ENCODE data around the gene LRRC3B. TPM values are rescaled to one million over a fixed set of nuclear protein-coding genes. Genes with fewer than 3 reads are reported as not detected.

LRRC3B gene
- total RNA-seq, 2 donors from 2014 or later, result not detected

- H3K27me3 ChIP-seq (replicated peaks; ENCODE audit: insufficient read depth), result no peaks in the 10 kb centered on the region
- no peaks in the 10 kb centered on the region for H3K36me3 ChIP-seq
- no peak overlapping the region for H3K4me3 ChIP-seq
- DNase-seq (ENCODE audit: low spot score) (no peak), ATAC-seq (ENCODE audit: insufficient number of reproducible peaks, low FRiP score, low read depth) (no peak)
- H3K27ac ChIP-seq, result no peak overlapping the region
- no peaks in the 10 kb centered on the region for H3K9me3 ChIP-seq
- no peak for TF ChIP-seq CTCF (IDR thresholded peaks at IDR 0.05)
- peaks cover 0 to 8% of the 10 kb centered on the region in 2 donors for H3K4me1 ChIP-seq (ENCODE audit: control insufficient read depth in 1 of 2, low read depth in 2 of 2)
Measured at GRCh38 chr3:26750263-26750662, 127.7 kb downstream of the LRRC3B start.

GRCh38 chr3:26752466-26752865, 129.9 kb downstream of the LRRC3B start:
- no peak for TF ChIP-seq CTCF (IDR thresholded peaks at IDR 0.05)
- Histone ChIP-seq H3K27ac (no peak overlapping the region), H3K27me3 (replicated peaks; ENCODE audit: insufficient read depth) (no peaks in the 10 kb centered on the region), H3K9me3 (no peaks in the 10 kb centered on the region), H3K4me3 (no peak overlapping the region), H3K4me1 (ENCODE audit: control insufficient read depth in 1 of 2, low read depth in 2 of 2) (peaks cover 0 to 8% of the 10 kb centered on the region in 2 donors), H3K36me3 (no peaks in the 10 kb centered on the region)
- ATAC-seq (ENCODE audit: insufficient number of reproducible peaks, low FRiP score, low read depth) (no peak), DNase-seq (ENCODE audit: low spot score) (no peak)

- no peak for TF ChIP-seq CTCF (IDR thresholded peaks at IDR 0.05)
- DNase-seq (ENCODE audit: low spot score) (no peak), ATAC-seq (ENCODE audit: insufficient number of reproducible peaks, low FRiP score, low read depth) (no peak)
- no peaks in the 10 kb centered on the region for H3K36me3 ChIP-seq
- H3K4me3 ChIP-seq, result no peak overlapping the region
- H3K4me1 ChIP-seq (ENCODE audit: control insufficient read depth in 1 of 2, low read depth in 2 of 2), result peaks cover 0 to 8% of the 10 kb centered on the region in 2 donors
- no peaks in the 10 kb centered on the region for H3K27me3 ChIP-seq (replicated peaks; ENCODE audit: insufficient read depth)
- H3K9me3 ChIP-seq, result no peaks in the 10 kb centered on the region
- no peak overlapping the region for H3K27ac ChIP-seq
Measured at GRCh38 chr3:26753095-26753494, 130.5 kb downstream of the LRRC3B start.

- H3K4me3 ChIP-seq, result no peak overlapping the region
- H3K27me3 ChIP-seq (replicated peaks; ENCODE audit: insufficient read depth), result no peaks in the 10 kb centered on the region
- no peak for TF ChIP-seq CTCF (IDR thresholded peaks at IDR 0.05)
- H3K36me3 ChIP-seq, result no peaks in the 10 kb centered on the region
- H3K9me3 ChIP-seq, result no peaks in the 10 kb centered on the region
- H3K4me1 ChIP-seq (ENCODE audit: control insufficient read depth in 1 of 2, low read depth in 2 of 2), result peaks cover 0 to 5% of the 10 kb centered on the region in 2 donors
- H3K27ac ChIP-seq, result no peak overlapping the region
- DNase-seq (ENCODE audit: low spot score), result no peak
- no peak for ATAC-seq (ENCODE audit: insufficient number of reproducible peaks, low FRiP score, low read depth)
Measured at GRCh38 chr3:26757978-26758377, 135.4 kb downstream of the LRRC3B start.

Measured in thoracic aorta (tissue), 2 donors.